ENCODE data around the gene CNTNAP5.

Gene CNTNAP5

DNA sequence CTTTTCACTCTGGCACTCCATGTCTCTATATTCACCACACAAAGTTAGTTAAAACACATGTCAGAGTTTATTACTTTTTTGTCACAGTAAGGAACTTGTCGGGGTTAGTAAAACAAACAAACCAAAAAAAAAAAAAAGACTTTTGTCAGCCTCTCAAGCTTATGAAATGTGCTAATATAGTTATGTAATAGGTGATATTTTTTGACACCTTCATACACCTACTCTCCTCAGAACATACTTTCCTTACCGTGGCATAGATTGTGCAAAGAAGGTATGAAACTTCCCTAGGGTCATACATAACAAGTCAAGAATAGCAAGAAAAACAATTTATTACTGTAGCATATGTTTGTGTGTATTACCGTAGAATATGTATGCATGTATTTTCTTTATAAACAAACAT is 633.3 kb downstream of the CNTNAP5 start:
- no peak for TF ChIP-seq EZH2phosphoT487 (IDR thresholded peaks at IDR 0.05; ENCODE audit: low read depth)
- TF ChIP-seq, protein P1, sequence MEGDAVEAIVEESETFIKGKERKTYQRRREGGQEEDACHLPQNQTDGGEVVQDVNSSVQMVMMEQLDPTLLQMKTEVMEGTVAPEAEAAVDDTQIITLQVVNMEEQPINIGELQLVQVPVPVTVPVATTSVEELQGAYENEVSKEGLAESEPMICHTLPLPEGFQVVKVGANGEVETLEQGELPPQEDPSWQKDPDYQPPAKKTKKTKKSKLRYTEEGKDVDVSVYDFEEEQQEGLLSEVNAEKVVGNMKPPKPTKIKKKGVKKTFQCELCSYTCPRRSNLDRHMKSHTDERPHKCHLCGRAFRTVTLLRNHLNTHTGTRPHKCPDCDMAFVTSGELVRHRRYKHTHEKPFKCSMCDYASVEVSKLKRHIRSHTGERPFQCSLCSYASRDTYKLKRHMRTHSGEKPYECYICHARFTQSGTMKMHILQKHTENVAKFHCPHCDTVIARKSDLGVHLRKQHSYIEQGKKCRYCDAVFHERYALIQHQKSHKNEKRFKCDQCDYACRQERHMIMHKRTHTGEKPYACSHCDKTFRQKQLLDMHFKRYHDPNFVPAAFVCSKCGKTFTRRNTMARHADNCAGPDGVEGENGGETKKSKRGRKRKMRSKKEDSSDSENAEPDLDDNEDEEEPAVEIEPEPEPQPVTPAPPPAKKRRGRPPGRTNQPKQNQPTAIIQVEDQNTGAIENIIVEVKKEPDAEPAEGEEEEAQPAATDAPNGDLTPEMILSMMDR (IDR thresholded peaks at IDR 0.05; ENCODE audit: low read depth, low read length) = no peak
- Histone ChIP-seq H3K9ac (ENCODE audit: low read length) (no peak overlapping the region), H3K4me2 (ENCODE audit: low read length) (no peak overlapping the region), H3K27ac (ENCODE audit: low read length) (no peak overlapping the region), H4K20me1 (ENCODE audit: insufficient read depth, low read length) (no peaks in the 10 kb centered on the region), H3K36me3 (replicated peaks; ENCODE audit: low read depth, low read length) (no peaks in the 10 kb centered on the region), H3K79me2 (ENCODE audit: low read length) (no peaks in the 10 kb centered on the region), H3K27me3 (ENCODE audit: low read depth, low read length) (no peaks in the 10 kb centered on the region), H3K4me1 (ENCODE audit: low read length) (no peaks in the 10 kb centered on the region), H3K9me3 (ENCODE audit: insufficient read depth, low read length) (no peaks in the 10 kb centered on the region), H2AFZ (ENCODE audit: low read depth, low read length) (no peak overlapping the region), H3K4me3 (ENCODE audit: low read length) (no peak overlapping the region)

DNA sequence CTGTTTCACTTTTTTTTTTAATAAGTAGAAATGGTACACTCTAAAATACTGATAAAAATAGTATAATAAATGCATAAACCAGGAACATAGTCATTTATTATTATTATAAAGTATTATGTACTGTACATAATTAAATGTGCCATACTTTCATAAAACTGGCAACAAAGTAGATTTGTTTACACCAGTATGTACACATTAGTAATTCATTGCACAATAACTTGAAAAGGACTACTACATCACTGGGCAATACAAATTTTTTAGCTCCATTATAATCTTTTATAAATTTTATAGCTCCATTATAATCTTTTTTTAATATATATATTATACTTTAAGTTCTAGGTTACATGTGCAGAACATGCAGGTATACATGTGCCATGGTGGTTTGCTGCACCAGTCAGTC is 636.5 kb downstream of the CNTNAP5 start:
- Histone ChIP-seq H3K9ac (ENCODE audit: low read length) (no peak overlapping the region), H3K9me3 (ENCODE audit: insufficient read depth, low read length) (no peaks in the 10 kb centered on the region), H3K27ac (ENCODE audit: low read length) (no peak overlapping the region), H3K4me1 (ENCODE audit: low read length) (no peaks in the 10 kb centered on the region), H3K4me2 (ENCODE audit: low read length) (no peak overlapping the region), H3K4me3 (ENCODE audit: low read length) (no peak overlapping the region), H2AFZ (ENCODE audit: low read depth, low read length) (no peak overlapping the region), H4K20me1 (ENCODE audit: insufficient read depth, low read length) (no peaks in the 10 kb centered on the region), H3K36me3 (replicated peaks; ENCODE audit: low read depth, low read length) (no peaks in the 10 kb centered on the region), H3K27me3 (ENCODE audit: low read depth, low read length) (no peaks in the 10 kb centered on the region), H3K79me2 (ENCODE audit: low read length) (no peaks in the 10 kb centered on the region)
- no peak for TF ChIP-seq EZH2phosphoT487 (IDR thresholded peaks at IDR 0.05; ENCODE audit: low read depth)
- TF ChIP-seq, protein P1 (IDR thresholded peaks at IDR 0.05; ENCODE audit: low read depth, low read length) = no peak

DNA sequence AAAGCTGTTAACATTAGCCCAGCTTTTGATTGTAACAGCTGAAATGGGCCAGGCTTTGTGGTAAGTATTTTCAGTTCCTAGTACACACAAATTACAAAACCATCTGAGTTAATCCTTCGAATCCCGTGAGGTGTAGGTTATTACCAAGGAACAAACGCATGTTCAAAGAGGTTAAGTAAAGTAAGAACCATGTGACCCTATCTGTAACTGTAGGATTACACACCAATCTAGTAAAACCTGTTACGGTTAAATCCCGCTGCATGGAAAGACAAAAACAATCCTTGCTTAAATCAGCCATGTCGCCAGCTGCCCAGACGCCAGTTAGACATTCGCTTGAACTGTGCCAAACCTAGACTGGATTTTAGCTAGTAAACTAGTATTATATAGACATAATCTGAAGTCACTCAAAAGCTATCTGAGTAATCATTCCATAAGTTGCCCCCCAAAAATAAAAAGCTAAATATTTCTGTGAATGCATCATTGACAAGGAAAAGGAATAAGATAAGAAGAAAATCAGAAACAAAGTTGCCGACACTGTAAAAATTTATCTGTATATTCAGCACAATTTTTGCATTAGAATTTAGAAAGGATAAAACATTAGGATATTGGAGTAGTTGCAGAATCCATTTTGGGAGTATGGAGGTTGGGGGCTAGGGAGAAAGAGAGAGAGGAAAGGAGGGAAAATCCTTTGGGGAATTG is 638.0 kb downstream of the CNTNAP5 start:
- H4K20me1 ChIP-seq (ENCODE audit: insufficient read depth, low read length) = no peaks in the 10 kb centered on the region
- no peak overlapping the region for H2AFZ ChIP-seq (ENCODE audit: low read depth, low read length)
- H3K27ac ChIP-seq (ENCODE audit: low read length) = no peak overlapping the region
- TF ChIP-seq, protein P1 (IDR thresholded peaks at IDR 0.05; ENCODE audit: low read depth, low read length) = no peak
- no peak for TF ChIP-seq EZH2phosphoT487 (IDR thresholded peaks at IDR 0.05; ENCODE audit: low read depth)
- H3K4me2 ChIP-seq (ENCODE audit: low read length) = no peak overlapping the region
- no peak overlapping the region for H3K4me3 ChIP-seq (ENCODE audit: low read length)
- no peaks in the 10 kb centered on the region for H3K79me2 ChIP-seq (ENCODE audit: low read length)
- H3K27me3 ChIP-seq (ENCODE audit: low read depth, low read length) = no peaks in the 10 kb centered on the region
- peaks cover 12% of the 10 kb centered on the region for H3K4me1 ChIP-seq (ENCODE audit: low read length)
- no peak overlapping the region for H3K9ac ChIP-seq (ENCODE audit: low read length)
- H3K36me3 ChIP-seq (replicated peaks; ENCODE audit: low read depth, low read length) = no peaks in the 10 kb centered on the region
- H3K9me3 ChIP-seq (ENCODE audit: insufficient read depth, low read length) = no peaks in the 10 kb centered on the region

DNA sequence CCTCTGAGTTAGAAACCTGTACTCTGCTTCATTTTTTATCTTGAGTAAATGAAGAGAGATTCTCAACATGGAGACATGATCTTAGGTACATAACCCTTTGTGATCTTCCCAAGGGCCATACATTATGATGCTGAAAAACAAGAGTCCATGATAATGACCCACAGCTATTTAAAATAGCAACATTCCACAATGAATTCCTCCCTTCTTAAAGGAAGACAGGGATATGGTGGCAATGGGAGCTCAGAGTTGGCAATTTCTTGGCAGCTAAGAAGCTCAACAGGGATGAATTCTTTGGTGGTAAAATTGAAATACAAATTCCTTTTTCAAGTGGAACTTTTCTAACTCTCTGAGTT is 638.5 kb downstream of the CNTNAP5 start:
- Histone ChIP-seq H3K36me3 (replicated peaks; ENCODE audit: low read depth, low read length) (no peaks in the 10 kb centered on the region), H3K4me2 (ENCODE audit: low read length) (no peak overlapping the region), H4K20me1 (ENCODE audit: insufficient read depth, low read length) (no peaks in the 10 kb centered on the region), H3K9me3 (ENCODE audit: insufficient read depth, low read length) (no peaks in the 10 kb centered on the region), H3K79me2 (ENCODE audit: low read length) (no peaks in the 10 kb centered on the region), H3K4me1 (ENCODE audit: low read length) (peaks cover 12% of the 10 kb centered on the region), H3K4me3 (ENCODE audit: low read length) (no peak overlapping the region), H3K27me3 (ENCODE audit: low read depth, low read length) (no peaks in the 10 kb centered on the region), H2AFZ (ENCODE audit: low read depth, low read length) (no peak overlapping the region), H3K9ac (ENCODE audit: low read length) (no peak overlapping the region), H3K27ac (ENCODE audit: low read length) (no peak overlapping the region)
- no peak for TF ChIP-seq EZH2phosphoT487 (IDR thresholded peaks at IDR 0.05; ENCODE audit: low read depth)
- TF ChIP-seq, protein P1 (IDR thresholded peaks at IDR 0.05; ENCODE audit: low read depth, low read length) = no peak
